ENCODE data around the gene MAFG. TPM values are rescaled to one million over a fixed set of nuclear protein-coding genes. Genes with fewer than 3 reads are reported as not detected.

Gene MAFG
- total RNA-seq, 1 donor from 2014 or later = 35.8 TPM

GRCh38 chr17:81870131-81870980, 57.2 kb downstream of the MAFG start:
- peak overlapping the region; percentile 90 for H3K27ac ChIP-seq (ENCODE audit: low read depth, low read length)
- H3K9me3 ChIP-seq (ENCODE audit: insufficient read depth, low read depth, low read length) = no peaks in the 10 kb centered on the region
- DNase-seq (ENCODE audit: low read depth) (peak; percentile 48), FAIRE-seq (no peak)
- peaks cover 5% of the 10 kb centered on the region for H3K36me3 Mint-ChIP-seq (ENCODE audit: low read depth, unreplicated experiment)
- H3K36me3 ChIP-seq (ENCODE audit: insufficient read depth, low read length) = peaks cover 5% of the 10 kb centered on the region
- no peaks in the 10 kb centered on the region for H3K9me3 Mint-ChIP-seq (ENCODE audit: unreplicated experiment)
- peak overlapping the region; percentile 88 for H3K4me3 Mint-ChIP-seq (ENCODE audit: unreplicated experiment)
- H3K27me3 ChIP-seq (ENCODE audit: insufficient read depth, low read length) = no peaks in the 10 kb centered on the region
- H3K9ac ChIP-seq (ENCODE audit: low read length) = peak overlapping the region; percentile 96
- H3K4me1 ChIP-seq (ENCODE audit: insufficient read depth, low read length) = peaks cover 37% of the 10 kb centered on the region
- no peak overlapping the region for H2AFZ ChIP-seq (ENCODE audit: low read depth, low read length)
- peaks cover 17% of the 10 kb centered on the region for H3K4me1 Mint-ChIP-seq (ENCODE audit: low read depth, unreplicated experiment)
- H3K79me2 ChIP-seq (ENCODE audit: insufficient read depth, low read length) = peaks cover 56% of the 10 kb centered on the region
- no peak for TF ChIP-seq EZH2 (IDR thresholded peaks at IDR 0.05; ENCODE audit: insufficient read depth, low read length)
- TF ChIP-seq, protein P1, sequence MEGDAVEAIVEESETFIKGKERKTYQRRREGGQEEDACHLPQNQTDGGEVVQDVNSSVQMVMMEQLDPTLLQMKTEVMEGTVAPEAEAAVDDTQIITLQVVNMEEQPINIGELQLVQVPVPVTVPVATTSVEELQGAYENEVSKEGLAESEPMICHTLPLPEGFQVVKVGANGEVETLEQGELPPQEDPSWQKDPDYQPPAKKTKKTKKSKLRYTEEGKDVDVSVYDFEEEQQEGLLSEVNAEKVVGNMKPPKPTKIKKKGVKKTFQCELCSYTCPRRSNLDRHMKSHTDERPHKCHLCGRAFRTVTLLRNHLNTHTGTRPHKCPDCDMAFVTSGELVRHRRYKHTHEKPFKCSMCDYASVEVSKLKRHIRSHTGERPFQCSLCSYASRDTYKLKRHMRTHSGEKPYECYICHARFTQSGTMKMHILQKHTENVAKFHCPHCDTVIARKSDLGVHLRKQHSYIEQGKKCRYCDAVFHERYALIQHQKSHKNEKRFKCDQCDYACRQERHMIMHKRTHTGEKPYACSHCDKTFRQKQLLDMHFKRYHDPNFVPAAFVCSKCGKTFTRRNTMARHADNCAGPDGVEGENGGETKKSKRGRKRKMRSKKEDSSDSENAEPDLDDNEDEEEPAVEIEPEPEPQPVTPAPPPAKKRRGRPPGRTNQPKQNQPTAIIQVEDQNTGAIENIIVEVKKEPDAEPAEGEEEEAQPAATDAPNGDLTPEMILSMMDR (IDR thresholded peaks at IDR 0.05; ENCODE audit: insufficient read depth, low read depth, low read length) = no peak
- H4K20me1 ChIP-seq (ENCODE audit: insufficient read depth, low read length) = peaks cover 50% of the 10 kb centered on the region
- H3K4me2 ChIP-seq (ENCODE audit: low read length) = peak overlapping the region; percentile 99
- no peaks in the 10 kb centered on the region for H3K27me3 Mint-ChIP-seq (ENCODE audit: low read depth, unreplicated experiment)
- H3K27ac Mint-ChIP-seq (ENCODE audit: unreplicated experiment) = peak overlapping the region; percentile 97
- H3K4me3 ChIP-seq (ENCODE audit: insufficient read depth, low read depth, low read length) = peak overlapping the region; percentile 92

GRCh38 chr17:81869221-81870130, 58.1 kb downstream of the MAFG start:
- Histone ChIP-seq H3K4me3 (ENCODE audit: insufficient read depth, low read depth, low read length) (peak overlapping the region; percentile 92), H2AFZ (ENCODE audit: low read depth, low read length) (no peak overlapping the region), H4K20me1 (ENCODE audit: insufficient read depth, low read length) (peaks cover 59% of the 10 kb centered on the region), H3K9ac (ENCODE audit: low read length) (peak overlapping the region; percentile 96), H3K36me3 (ENCODE audit: insufficient read depth, low read length) (peaks cover 5% of the 10 kb centered on the region), H3K4me2 (ENCODE audit: low read length) (peak overlapping the region; percentile 99), H3K27ac (ENCODE audit: low read depth, low read length) (peak overlapping the region; percentile 90), H3K4me1 (ENCODE audit: insufficient read depth, low read length) (peaks cover 37% of the 10 kb centered on the region), H3K27me3 (ENCODE audit: insufficient read depth, low read length) (no peaks in the 10 kb centered on the region), H3K79me2 (ENCODE audit: insufficient read depth, low read length) (peaks cover 60% of the 10 kb centered on the region), H3K9me3 (ENCODE audit: insufficient read depth, low read depth, low read length) (no peaks in the 10 kb centered on the region)
- Mint-ChIP-seq H3K27ac (ENCODE audit: unreplicated experiment) (peak overlapping the region; percentile 97), H3K27me3 (ENCODE audit: low read depth, unreplicated experiment) (no peaks in the 10 kb centered on the region), H3K4me1 (ENCODE audit: low read depth, unreplicated experiment) (peaks cover 19% of the 10 kb centered on the region), H3K9me3 (ENCODE audit: unreplicated experiment) (no peaks in the 10 kb centered on the region), H3K4me3 (ENCODE audit: unreplicated experiment) (peak overlapping the region; percentile 88), H3K36me3 (ENCODE audit: low read depth, unreplicated experiment) (peaks cover 5% of the 10 kb centered on the region)
- FAIRE-seq = no peak
- no peak for DNase-seq (ENCODE audit: low read depth)
- TF ChIP-seq, protein P1 (IDR thresholded peaks at IDR 0.05; ENCODE audit: insufficient read depth, low read depth, low read length) = peak; percentile 33
- TF ChIP-seq EZH2 (IDR thresholded peaks at IDR 0.05; ENCODE audit: insufficient read depth, low read length) = no peak

Data from astrocyte (in vitro differentiated cells and primary cell).